GM18517 (cell line): ENCODE measurements around the gene RASA1.
"Not testable (repeated sequence)": the region's sequence is repeated elsewhere in the genome, so short reads cannot be mapped to it uniquely, and the experiment has no call there.

ENCODE experiments used
- ATAC-seq: cut with Tn5 transposase; IDR thresholded peaks from one replicate; pipeline ENCODE4 v1.9.1; 2021; ENCODE audit warnings: mild to moderate bottlenecking, moderate library complexity; ENCODE audit not compliant: unreplicated experiment

RASA1 gene

DNA sequence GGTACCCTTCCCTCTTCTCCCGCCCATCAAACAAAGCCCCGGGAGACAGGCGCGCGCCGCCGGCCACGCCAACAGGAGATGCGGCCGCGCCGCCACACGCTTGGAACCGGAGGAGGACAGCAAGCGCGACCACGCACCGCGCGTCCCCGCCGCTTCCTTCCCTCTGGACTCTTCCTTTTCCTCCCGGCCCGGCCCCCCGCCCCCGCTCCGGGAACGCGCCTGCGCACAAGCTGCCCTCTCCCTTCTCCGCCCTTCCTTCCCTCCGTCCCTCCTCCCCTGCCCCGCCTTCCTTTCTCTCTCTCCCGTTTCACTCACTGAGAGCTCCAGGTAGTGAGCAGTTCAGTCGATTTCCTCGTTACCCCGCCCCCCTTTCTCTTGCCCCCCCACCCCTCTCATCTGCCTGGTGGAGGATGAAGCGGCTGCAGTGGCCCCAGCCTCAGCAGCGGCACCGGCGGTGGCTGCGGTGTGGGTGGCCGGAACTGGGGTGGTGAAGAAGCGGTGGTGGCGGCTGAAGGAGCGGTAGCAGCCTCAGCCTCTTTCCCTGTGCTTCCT is at the start of gene RASA1:
TSS of gene RASA1 (plus strand) at position 310 of the 552 bp plus-strand sequence. CDS start 569 bp downstream, outside the sequence.
- ATAC-seq, result peak; percentile 42

DNA sequence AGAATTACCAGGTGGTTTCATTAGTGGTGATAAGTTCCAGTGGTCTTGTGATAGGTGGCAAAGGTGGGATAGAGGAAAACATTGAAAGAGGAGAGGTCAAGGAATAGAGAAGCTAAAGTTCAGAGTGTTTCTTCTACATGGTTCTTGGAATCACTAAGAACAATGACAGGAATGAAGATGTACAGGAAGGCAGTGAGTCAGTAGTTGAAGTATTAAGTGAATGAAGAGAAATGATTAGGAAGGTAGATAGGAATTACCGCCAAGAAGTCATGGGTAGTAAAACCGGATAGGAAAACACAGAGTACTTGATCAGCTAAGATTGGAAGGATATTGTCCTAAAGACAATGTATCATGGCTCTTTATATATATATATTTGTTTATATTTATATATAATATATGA is 37.9 kb upstream of the RASA1 start:
- ATAC-seq, result no peak

DNA sequence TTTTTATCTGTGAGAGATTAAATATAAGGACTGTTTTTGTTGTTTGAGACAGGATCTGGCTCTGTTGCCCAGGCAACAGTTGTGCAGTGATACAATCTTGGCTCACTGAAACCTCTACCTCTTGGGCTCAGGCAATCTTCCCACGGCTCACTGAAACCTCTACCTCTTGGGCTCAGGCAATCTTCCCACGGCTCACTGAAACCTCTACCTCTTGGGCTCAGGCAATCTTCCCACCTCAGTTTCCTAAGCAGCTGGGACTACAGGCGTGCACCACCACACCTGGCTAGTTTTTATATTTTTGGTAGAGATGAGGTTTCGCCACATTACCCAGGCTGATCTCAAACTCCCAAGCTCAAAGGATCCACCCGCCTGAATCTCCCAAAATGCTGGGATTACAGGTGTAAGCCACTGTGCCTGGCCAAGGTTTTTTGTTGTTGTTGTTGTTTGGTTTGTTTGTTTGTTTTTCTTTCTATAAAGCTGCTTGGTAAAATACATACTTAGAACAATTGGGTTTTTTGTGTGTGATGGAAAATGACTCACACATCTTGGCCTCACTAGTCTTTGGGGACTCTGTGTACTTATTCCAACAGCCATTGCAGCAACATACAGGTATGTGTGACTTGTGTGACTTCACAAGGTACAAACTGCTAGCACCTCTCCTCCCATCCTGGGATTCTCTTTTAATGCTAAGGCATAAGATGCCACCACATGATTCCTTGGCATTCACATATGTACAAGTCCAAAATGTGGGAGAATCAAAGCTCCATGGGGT is 36.5 kb upstream of the RASA1 start:
- ATAC-seq, result peak; percentile 97

DNA sequence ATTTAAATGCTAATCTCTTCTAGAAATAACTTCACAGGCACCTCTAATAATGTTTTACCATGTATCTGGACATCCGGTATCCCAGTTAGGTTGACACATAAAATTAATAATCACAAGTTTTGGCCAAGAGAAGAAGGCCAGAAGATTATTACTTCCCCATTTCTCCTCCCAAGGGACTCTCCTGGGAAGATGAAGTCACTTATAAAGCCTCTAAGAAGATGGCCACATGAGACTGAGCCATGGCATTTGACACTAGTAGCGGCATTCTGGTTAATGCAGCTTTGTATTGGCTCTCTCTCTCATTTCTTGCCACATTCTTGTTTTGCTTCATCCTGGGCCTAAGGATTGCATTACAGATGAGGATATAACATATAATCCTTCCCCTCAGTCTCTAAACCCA is 34.5 kb upstream of the RASA1 start:
- no peak for ATAC-seq

DNA sequence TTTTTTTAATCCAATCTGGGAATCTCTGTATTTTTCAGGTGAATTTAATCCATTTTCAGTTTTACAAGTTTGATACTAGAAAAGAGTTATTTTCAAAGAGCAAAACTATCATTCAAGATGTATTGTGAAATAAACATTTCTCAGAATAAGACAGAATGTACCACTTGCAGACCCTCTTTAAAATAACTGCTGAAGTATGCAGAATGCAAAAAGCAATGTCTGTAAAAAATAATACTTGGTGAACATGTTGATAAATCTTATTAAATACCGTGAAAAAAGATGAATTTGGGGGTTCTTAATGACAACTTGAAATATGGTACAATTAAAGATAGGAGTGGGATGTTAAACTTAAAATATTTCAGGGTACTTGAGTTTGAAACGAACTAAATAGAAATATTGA is 26.1 kb upstream of the RASA1 start:
- ATAC-seq, result no peak

DNA sequence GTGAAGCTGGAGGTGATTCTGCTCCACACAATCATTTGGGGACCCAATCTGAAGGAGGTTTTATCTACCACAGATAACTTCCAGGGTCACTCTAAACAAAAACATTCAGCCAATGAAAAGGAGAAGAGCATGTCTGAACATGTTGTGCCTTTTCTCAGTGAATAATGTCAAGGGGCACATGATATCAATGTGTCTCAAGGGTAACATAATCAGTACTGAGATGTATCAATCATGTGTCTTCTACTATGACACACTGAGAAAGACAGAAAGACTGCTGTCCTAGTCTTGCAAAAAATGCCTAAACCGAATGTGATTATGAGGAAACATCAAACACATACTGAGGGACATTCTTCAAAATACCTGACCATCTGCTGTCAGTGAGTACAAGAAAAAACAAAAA is 25.4 kb upstream of the RASA1 start:
- ATAC-seq, result no peak

DNA sequence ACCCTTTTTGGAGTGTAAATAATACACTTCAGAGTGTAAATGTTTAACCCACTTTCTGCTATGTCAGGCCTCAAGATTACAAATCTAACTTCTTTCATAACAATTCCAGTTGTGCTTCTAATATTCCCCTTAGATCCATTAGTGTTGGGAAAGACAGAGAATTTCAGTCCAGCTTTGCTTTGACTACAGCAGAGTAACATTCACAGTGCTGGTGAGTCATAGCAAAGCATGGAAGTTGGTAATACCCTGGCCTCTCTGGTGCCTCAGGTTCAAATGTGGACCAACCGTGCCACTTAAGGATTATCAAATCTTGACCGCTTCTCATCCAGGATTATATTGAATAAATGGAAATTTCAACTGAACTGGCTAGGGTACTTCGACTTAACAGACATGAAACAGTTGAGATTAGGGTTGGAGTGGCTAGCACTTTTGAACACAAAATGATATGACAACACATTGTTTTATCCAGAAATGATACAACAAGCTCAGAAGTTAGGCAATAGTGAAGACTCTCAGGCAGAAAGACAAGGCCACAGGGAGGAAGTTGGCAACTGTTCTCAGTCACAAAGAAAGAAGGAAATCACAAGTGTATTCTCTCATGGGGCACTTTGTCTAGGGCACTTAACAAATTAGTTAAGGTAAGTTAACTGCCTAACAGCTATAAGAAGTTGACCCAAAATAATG is 24.4 kb upstream of the RASA1 start:
- ATAC-seq, result no peak

DNA sequence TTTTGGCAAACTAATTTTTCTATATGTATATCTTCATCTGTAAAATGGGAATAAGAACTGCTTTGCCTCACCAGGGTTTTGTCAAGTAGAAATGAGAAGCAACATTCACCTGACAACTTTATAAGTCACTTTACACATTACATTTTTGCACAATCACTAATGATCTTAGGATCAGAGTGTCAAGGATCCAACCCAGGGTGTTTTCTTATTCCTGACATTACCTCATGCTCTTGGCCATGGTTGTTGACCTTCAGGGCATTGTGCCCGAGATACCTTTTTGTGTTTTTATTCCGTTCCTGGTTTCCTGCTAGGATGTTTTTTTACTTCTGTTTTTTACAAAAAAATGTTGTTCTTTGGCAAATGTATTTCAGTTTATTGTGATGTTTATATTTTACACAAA is 22.2 kb upstream of the RASA1 start:
- ATAC-seq, result no peak

DNA sequence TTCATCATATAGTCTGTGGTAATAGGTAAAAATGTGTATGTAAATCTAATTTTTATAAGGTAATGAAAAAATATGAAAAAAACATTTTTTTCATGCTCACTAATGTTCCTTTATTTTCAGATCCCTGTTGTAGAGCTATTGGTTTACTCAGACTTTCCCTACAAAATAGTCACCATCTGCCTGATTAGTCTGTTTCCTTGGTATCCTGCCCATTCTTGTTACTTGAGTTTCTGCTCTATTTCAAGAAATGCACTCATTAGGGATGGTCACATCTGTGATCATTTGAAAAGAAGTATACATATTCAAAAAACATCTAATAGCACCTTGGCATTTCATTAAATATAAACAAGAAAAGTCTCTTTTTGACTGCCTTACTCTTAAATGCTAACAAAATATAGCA is 21.6 kb upstream of the RASA1 start:
- no peak for ATAC-seq

DNA sequence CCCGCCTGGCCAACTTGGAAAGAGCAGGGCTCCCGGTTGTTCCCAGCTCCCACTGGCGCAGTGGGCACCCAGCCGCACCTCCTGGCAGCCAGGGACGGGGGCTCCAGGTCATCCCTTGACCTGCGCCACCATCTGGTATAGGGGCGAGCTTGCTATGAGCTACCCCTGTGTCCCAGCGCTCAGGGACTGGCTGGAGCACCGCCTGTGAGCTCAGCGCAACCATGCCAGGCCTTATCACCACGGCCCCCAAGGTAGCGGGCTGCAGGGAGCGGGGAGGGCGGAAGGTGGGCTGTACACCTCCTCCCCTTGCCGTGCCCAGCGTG is 15.4 kb upstream of the RASA1 start:
- no peak for ATAC-seq

DNA sequence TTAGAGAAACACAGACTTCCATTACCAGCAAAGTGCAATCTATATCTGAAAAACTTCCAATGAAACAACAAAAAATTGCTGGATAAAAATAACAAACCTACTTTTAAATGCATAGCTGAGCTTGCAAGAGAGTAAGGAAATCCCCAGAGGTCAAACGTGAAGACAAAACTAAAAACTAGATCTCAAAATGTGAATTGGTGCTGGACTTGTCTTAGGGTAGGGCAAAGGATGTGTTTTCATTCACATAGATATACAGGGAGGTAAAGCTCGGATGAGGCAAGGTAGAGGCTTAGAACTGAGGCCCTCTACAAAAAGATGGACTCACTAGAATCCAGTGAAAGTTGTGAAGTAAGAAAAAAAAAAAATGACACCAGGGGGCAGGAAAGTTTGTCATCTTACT is 13.6 kb upstream of the RASA1 start:
- ATAC-seq, result no peak

DNA sequence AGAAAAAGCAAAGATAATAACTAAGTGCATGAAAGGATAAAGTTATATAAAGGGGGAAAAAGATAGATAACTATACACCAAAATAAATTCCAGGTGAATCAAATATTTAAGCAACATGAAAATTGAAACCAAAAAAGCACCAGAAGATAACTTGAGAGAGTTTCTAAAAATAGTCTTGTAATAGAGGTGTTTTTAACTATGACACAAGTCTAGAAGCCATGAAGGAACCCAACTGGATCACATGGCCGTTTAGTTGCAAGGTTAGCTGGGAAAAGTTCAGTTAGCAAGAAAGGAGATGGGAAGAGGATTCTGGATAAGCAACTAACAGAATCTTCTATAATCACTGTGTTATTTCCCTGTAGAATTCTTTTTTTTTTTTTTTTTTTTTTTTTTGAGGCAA is 9.2 kb upstream of the RASA1 start:
- ATAC-seq, result no peak

DNA sequence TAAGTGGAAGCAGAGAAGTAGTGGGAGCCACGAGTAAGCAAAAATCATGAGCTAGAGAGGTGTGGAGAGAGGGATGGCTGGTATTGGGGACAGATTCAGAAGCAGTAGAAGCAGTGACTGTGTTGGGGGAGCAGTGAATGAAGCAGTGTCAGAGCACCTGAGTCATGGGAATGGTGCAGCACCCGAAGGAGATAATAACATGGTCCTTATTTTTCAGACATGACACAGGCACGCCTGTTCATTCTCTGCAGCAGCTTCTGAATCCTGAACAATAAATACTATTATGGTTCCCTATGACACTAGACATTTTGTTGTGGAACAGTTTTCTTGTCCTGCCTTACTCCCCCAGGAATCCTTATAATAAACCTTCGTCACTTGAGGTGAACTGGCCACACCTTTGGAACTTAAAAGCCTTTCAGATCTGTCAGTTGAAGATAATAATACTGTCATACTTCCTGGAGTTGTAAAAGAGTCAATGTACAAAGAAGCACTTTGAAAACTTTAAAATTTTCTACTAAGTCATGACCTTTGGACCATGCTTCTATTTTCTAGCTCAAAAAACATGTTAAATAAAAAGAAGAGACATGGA is 7.0 kb upstream of the RASA1 start:
- no peak for ATAC-seq

DNA sequence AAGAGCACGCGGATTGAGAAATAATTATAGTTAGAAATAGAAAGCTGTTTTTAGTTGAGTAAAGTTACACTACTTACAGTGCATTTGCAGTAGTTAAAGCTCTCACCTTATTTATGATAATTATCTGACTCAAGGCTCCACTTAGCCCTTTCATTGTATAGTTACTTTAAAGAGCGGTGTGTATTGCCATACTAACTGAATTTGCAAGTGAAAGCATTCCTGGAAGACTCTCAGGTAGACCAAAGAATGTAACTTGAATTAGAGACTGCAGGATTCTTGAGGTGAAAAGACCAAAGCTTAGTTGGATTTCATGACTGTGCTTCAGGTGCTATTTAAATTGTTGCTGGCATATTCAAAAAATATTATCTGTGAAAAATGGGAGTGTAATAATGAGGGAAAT is 4.2 kb upstream of the RASA1 start:
- ATAC-seq, result no peak

DNA sequence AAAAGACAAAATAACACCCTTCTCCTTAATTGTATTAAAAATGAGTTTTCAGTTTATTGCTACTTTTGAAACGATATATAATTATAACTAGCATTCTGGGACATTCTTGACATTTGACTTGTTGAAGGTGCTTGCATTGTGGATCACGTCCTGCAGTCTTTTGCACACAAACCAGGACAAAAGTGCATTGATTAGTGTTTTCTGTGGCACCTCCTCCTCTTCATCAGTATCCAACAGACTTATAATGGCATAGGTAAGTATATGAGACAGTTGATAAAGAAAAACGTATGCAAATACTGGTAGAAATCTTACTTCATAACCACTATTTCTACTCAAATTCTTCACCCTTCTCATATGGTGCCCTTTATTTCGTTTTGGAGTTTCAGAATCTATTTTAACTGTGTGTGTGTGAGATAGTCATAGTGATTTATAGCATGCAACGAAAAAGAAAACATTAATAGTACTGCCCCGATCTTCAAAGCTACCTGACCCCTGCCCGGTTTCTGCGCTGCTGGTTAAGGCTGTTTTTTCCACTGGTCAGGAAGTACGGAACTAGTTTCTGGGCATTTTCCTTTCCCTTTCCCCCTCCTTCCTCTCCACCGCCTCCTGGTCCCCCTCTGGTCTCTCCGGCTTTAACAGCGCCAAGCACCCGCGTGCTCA is 639 bp upstream of the RASA1 start:
- peak; percentile 46 for ATAC-seq

DNA sequence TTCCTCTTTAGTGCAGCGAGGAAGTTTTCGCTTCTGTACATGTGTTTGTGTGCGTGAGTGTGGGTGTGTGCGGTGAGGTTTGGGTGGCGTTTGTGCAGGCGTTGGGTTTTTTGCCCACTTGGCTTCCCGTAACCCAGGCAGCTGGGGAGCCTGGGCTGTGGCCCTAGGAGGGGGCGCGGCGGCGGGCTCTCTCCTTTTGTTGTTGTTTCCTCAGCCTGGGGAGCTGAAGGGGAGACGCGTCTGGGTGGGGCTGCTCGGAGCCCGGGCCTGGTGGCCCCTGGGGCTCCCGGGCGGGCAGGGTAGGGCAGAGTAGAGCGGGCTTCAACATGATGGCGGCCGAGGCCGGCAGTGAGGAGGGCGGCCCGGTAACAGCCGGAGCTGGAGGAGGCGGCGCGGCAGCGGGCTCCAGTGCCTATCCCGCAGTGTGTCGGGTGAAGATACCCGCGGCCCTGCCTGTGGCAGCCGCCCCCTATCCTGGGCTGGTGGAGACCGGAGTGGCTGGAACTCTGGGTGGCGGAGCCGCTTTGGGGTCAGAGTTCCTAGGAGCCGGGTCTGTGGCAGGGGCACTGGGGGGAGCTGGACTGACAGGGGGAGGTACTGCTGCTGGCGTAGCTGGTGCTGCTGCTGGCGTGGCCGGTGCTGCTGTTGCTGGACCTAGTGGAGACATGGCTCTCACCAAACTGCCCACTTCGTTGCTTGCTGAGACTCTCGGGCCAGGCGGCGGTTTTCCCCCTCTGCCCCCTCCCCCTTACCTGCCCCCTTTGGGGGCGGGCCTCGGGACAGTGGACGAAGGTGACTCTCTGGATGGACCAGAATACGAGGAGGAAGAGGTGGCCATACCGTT is 665 bp downstream of the RASA1 start:
- ATAC-seq, result peak; percentile 70

DNA sequence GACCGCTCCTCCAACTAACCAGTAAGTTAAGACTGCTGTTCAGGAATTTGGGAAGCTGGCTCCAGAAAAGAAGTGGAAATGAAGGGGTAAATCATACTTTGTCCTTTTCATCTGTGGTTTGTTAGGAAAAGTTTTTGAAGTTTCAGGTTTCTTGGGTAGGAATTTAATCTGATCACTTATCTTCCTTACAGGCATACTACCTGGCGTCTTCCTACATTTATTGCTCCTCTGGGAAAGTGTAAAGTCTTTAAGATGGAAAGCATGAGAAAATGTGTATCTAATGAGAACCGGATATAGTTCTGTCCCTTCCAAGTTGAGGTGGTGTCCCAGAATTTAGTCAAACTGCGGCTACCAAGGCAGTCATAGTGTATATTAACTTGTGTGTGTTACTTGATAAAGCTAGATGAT is 1.3 kb downstream of the RASA1 start:
- no peak for ATAC-seq

DNA sequence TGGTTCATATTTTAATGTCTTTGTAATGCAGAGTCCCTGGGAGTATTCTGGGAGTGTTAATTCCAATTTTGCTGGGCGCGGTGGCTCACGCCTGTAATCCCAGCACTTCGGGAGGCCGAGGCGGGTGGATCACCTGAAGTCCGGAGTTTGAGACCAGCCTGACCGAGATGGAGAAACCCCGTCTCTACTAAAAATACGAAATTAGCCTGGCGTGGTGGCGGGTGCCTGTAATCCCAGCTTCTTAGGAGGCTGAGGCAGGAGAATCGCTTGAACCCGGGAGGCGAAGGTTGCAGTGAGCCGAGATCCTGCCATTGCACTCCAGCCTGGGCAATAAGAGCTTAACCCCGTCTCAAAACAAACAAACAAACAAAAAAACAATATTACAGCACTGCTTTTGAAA is 3.2 kb downstream of the RASA1 start:
- ATAC-seq, result not testable (repeated sequence)

DNA sequence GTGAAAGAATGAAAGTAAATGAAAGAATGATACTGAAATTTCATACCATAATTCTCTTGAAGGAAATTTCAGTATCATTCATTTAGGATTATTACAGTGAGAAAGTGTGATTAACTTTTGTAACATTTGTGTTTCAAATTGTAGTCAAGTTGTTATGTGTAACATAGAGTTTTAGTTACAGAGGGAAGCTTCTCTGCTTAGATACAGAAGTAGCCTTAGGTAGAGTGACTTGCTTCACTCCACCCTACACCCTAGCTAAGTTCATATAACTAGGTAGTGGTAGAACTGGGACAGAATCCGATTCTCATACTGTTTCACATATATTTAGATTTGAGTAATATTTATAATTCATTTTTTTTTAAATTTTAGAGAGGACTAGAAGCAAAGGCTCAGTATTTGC is 9.0 kb downstream of the RASA1 start:
- no peak for ATAC-seq

DNA sequence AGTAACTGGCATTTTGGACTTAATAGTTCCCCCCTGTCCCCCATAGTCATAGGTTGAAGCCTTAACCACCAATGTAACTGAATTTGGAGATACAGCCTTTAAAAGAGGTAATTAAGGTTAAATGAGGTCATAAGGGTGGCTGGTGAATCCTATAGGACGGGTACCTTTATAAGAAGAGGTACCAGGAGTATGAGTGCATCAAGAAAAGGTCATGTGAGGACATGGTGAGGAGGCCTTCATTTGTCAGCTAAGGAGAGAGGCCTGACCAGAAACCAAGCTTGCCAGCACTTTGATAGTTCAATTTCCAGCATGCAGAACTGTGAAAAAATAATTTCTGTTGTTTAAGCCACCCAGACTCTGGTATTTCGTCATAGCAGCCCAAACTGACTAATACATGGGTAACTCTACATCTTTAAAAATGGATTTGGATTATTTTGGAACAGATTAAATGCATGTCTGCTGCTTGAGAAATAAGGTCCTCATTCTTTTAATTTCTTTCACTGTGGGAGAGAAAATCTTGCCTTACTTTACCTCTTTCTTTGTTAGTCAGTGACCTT is 9.7 kb downstream of the RASA1 start:
- no peak for ATAC-seq
